Heart left ventricle (tissue), 16 donors: ENCODE data around the gene NCOA3. TPM values are rescaled to one million over a fixed set of nuclear protein-coding genes. Genes with fewer than 3 reads are reported as not detected.

Experiments
- ATAC-seq, 4 donors: fragments of 200-7000 bp; cut with Tn5 transposase; one replicate each; pipeline ENCODE4 v1.9.1; 2020 to 2022; ENCODE audit warnings: moderate library complexity in 4 of 4, mild to moderate bottlenecking in 3 of 4, moderate number of reproducible peaks in 1 of 4
- DNase-seq, 5 donors: peaks; one replicate each; pipeline ENCODE4 v3.0.0-alpha.2; 2020
- H3K27ac ChIP-seq, 12 donors: fragments of 200-600 bp; sonication (generic) in 4 of 12; one replicate each; pipeline versions ENCODE4 v1.5.0 to v1.8.0; 2016 to 2022; ENCODE audit warnings: mild to moderate bottlenecking in 2 of 12
- H3K27me3 ChIP-seq, 9 donors: fragments of 200-600 bp; sonication (generic) in 2 of 9; one replicate each; pipeline versions ENCODE4 v1.5.1 to v1.8.0; 2016 to 2022; ENCODE audit warnings: mild to moderate bottlenecking in 3 of 9
- H3K36me3 ChIP-seq, 9 donors: fragments of 200-600 bp; sonication (generic) in 2 of 9; one replicate each; pipeline versions ENCODE4 v1.5.0 to v1.8.0; 2018 to 2022; ENCODE audit warnings: mild to moderate bottlenecking in 2 of 9
- H3K4me1 ChIP-seq, 12 donors: fragments of 200-600 bp; sonication (generic) in 4 of 12; one replicate each; pipeline versions ENCODE4 v1.5.0 to v1.8.0; 2016 to 2022; ENCODE audit warnings: mild to moderate bottlenecking in 3 of 12
- H3K4me3 ChIP-seq, 12 donors: fragments of 200-600 bp; sonication (generic) in 4 of 12; one replicate each; pipeline versions ENCODE4 v1.5.0 to v1.8.0; 2017 to 2022; ENCODE audit warnings: mild to moderate bottlenecking in 9 of 12, moderate library complexity in 4 of 12
- H3K9me3 ChIP-seq, 12 donors: fragments of 200-600 bp; sonication (generic) in 4 of 12; one replicate each; pipeline versions ENCODE4 v1.5.0 to v1.8.0; 2016 to 2022; ENCODE audit warnings: mild to moderate bottlenecking in 1 of 12
- CTCF ChIP-seq, 12 donors: fragments of 200-600 bp; sonication (generic) in 4 of 12; IDR thresholded peaks; one replicate each; pipeline versions ENCODE4 v1.5.0 to v1.8.0; 2018 to 2022; ENCODE audit warnings: antibody characterized with exemption in 12 of 12, mild to moderate bottlenecking in 5 of 12
- POLR2A ChIP-seq, 2 donors: fragments of 450-650 bp; IDR thresholded peaks; one replicate each; pipeline ENCODE4 v1.6.1; 2017; ENCODE audit warnings: antibody characterized with exemption in 2 of 2, mild to moderate bottlenecking in 2 of 2, moderate library complexity in 2 of 2
- WGBS, 4 donors: extraction: QIAGEN DNeasy Blood & Tissue Kit in 2 of 4; methylation state at CpG; one replicate each; pipeline versions ENCODE4 v1.1.5 to v1.1.7; 2013 to 2018; 5-methylcytosine and 5-hydroxymethylcytosine counted together
- intact Hi-C, 10 donors: fragments of 100-400 bp; cut with DNase I; formaldehyde crosslinking; loops; one replicate each; pipeline versions ENCODE4 v1.11.1 to v1.14.2; 2022
- polyA plus RNA-seq, 2 donors: library from polyadenylated mRNA; stranded (reverse); fragments of 200-250 nt; gene quantifications; one replicate each; pipeline ENCODE4 v1.2.3, GENCODE V29; 2013
- total RNA-seq, 9 donors: library from RNA; depleted of rRNA in 2 of 9; stranded (reverse); fragments of >200 nt in 2 of 9; fragmentation: NEBNext Ultra II Directional in 3 of 9; extraction: Animal tissue kit (Norgen Biotek cat#: 25700) in 3 of 9; gene quantifications; one replicate each; pipeline versions ENCODE4 v1.1.0 to v1.2.4, GENCODE V29; 2016 to 2023
- donor health status: ischemic (EF 13 %, LVEDD 7.1; RV severe dilation, severe dysfunction).
- donor health status: healthy with polysubstance abuse.
- donor health status: DM: no; HTN: yes; CAD: no.
- donor health status: DM: no; HTN: no; CAD: no.
- donor health status: ischemic (EF 25% LVEDD 6.9; RV normal size, moderate dysfunction).
- donor health status: ischemic (EF 25% LVEDD 5.7; RV mildly dilated, moderate dysfunction).
- donor health status: healthy.
- donor health status: DM: yes; HTN: yes; CAD: no.
- donor health status: ischemic (EF 35%, LVEDD 5.7; RV mildly dilated, moderate dysfunction).
- donor health status: nonischemic (EF 11% LVEDD 7.7; RV severe dilation, severe dysfunction).
- donor health status: DM: yes; HTN: yes; CAD: no.
- donor health status: PGD.
- donor health status: ischemic (EF 29% LVEDD 5.4; RV normal size, mild dysfunction).
- donor health status: nonischemic (EF 23%, LVEDD 6.1; RV moderate dilation, normal function).

Gene NCOA3
- total and polyA plus RNA-seq, 11 donors = 6.7 to 39.3 (median 25.3) TPM

DNA sequence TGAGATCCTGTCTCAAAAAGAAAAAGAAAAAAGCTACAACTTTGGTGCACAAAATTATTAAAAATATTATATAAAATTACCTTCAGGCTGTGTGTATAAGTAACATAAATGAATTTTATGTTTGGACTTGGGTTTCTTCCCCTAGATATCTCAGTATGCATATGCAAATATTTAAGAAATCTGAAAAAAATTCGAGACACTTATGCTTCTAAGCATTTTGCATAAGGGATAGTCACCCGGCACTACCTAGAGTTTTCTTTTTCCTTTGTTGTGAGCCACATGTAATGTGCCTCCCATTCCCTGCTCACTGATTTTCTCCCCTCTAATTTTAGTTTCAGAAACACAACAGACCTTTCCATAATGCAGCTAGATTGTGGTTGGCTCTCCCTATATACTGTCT is 79.4 kb downstream of the NCOA3 start:
- 63 to 75% (median 68%) methylated on average over 2 of the region's 2 CpGs for WGBS, 4 donors

DNA sequence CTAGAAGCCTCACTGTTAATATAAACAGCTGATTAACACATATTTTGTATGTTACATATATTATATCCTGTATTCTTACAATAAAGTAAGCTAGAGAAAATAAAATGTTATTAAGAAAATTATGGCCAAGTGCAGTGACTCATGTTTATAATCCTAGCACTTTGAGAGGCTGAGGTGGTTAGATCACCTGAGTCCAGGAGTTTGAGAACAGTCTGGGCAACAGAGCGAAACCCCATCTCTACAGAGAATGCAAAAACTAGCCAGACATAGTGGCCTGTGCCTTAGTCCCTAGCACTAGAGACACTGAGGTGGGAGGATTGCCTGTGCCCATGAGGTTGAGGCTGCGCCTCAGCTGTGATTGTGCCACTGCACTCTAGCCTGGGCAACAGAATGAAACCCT is 81.9 kb downstream of the NCOA3 start:
- H3K9me3 ChIP-seq = no peaks in the 10 kb centered on the region
- WGBS, 4 donors = 96 to 99% (median 97%) methylated on average over 2 of the region's 2 CpGs
- intact Hi-C loops = no loop called here
- no peak overlapping the region for H3K4me3 ChIP-seq
- H3K4me1 ChIP-seq = peaks cover 4 to 67% (median 43%) of the 10 kb centered on the region in 12 donors
- TF ChIP-seq CTCF (IDR thresholded peaks at IDR 0.05) (no peak), POLR2A (IDR thresholded peaks at IDR 0.05) (no peak)
- H3K27me3 ChIP-seq = no peaks in the 10 kb centered on the region
- H3K27ac ChIP-seq = no peak overlapping the region
- DNase-seq = no peak
- H3K36me3 ChIP-seq = peaks cover 0 to 22% (median 4%) of the 10 kb centered on the region in 9 donors
- ATAC-seq = no peak

More for the DNA sequence above, 79.4 kb downstream of the NCOA3 start:
- Histone ChIP-seq H3K27ac (no peak overlapping the region), H3K36me3 (peaks cover 0 to 22% (median 3%) of the 10 kb centered on the region in 9 donors), H3K4me3 (no peak overlapping the region), H3K27me3 (no peaks in the 10 kb centered on the region), H3K9me3 (no peaks in the 10 kb centered on the region), H3K4me1 (peaks cover 12 to 82% (median 57%) of the 10 kb centered on the region in 12 donors)
- no peak for DNase-seq
- intact Hi-C loops = no loop called here
- no peak for ATAC-seq
- no peak for TF ChIP-seq CTCF (IDR thresholded peaks at IDR 0.05)
- TF ChIP-seq POLR2A (IDR thresholded peaks at IDR 0.05) = no peak

- intact Hi-C loops = no loop called here
- no peaks in the 10 kb centered on the region for H3K9me3 ChIP-seq
- peaks cover 0 to 50% (median 26%) of the 10 kb centered on the region in 12 donors for H3K4me1 ChIP-seq
- DNase-seq (no peak), ATAC-seq (peak in 2 of 4 donors; percentile 32 to 38)
- TF ChIP-seq CTCF (IDR thresholded peaks at IDR 0.05) (no peak), POLR2A (IDR thresholded peaks at IDR 0.05) (no peak)
- peak overlapping the region in 1 of 12 donors; percentile 10 for H3K4me3 ChIP-seq
- whole genome bisulfite sequencing, 4 donors = 61 to 74% (median 69%) methylated on average over 10 of the region's 10 CpGs
- peaks cover 0 to 33% (median 4%) of the 10 kb centered on the region in 9 donors for H3K36me3 ChIP-seq
- H3K27me3 ChIP-seq = no peaks in the 10 kb centered on the region
- H3K27ac ChIP-seq = peak overlapping the region in 9 of 12 donors; percentile 7 to 70 (median 31)
Observed at GRCh38 chr20:47585087-47585747, 83.5 kb downstream of the NCOA3 start.

- intact Hi-C loops = no loop called here
- no peak overlapping the region for H3K4me3 ChIP-seq
- no peak for DNase-seq
- no peaks in the 10 kb centered on the region for H3K9me3 ChIP-seq
- H3K27ac ChIP-seq = peak overlapping the region in 1 of 12 donors; percentile 62
- 65 to 72% (median 67%) methylated on average over 6 of the region's 6 CpGs for WGBS, 4 donors
- H3K36me3 ChIP-seq = peaks cover 0 to 33% (median 4%) of the 10 kb centered on the region in 9 donors
- no peaks in the 10 kb centered on the region for H3K27me3 ChIP-seq
- peaks cover 0 to 43% (median 21%) of the 10 kb centered on the region in 12 donors for H3K4me1 ChIP-seq
- no peak for TF ChIP-seq POLR2A (IDR thresholded peaks at IDR 0.05)
- no peak for TF ChIP-seq CTCF (IDR thresholded peaks at IDR 0.05)
- no peak for ATAC-seq
Observed at GRCh38 chr20:47586649-47587294, 85.1 kb downstream of the NCOA3 start.
